ACC112 (cell line): Measurements from ENCODE around the gene WWOX.

ENCODE experiments used
- H2AFZ ChIP-seq: fragments of 200-600 bp; sonication (generic); one replicate; pipeline ENCODE4 v1.6.0; 2017; ENCODE audit warnings: antibody characterized with exemption, low read length; ENCODE audit not compliant: unreplicated experiment
- H3K27ac ChIP-seq: fragments of 200-600 bp; sonication (generic); 2 replicates; pipeline ENCODE4 v1.5.1; 2014; ENCODE audit warnings: low read depth, mild to moderate bottlenecking, antibody characterized with exemption, low read length, moderate library complexity
- H3K27me3 ChIP-seq: fragments of 200-600 bp; sonication (generic); 2 replicates; pipeline ENCODE4 v1.6.1; 2014; ENCODE audit warnings: mild to moderate bottlenecking, antibody characterized with exemption, low read length, moderate library complexity, mixed read lengths; ENCODE audit not compliant: insufficient read depth
- H3K36me3 ChIP-seq: fragments of 200-600 bp; sonication (generic); 2 replicates; pipeline ENCODE4 v1.6.1; 2016; ENCODE audit warnings: mild to moderate bottlenecking, antibody characterized with exemption, low read length, moderate library complexity, mixed read lengths; ENCODE audit not compliant: insufficient read depth
- H3K4me1 ChIP-seq: fragments of 200-600 bp; sonication (generic); one replicate; pipeline ENCODE4 v1.6.1; 2016; ENCODE audit warnings: low read length, mixed read lengths; ENCODE audit not compliant: insufficient read depth, unreplicated experiment, control insufficient read depth
- H3K4me3 ChIP-seq: fragments of 200-600 bp; sonication (generic); 2 replicates; pipeline ENCODE4 v1.5.1; 2014; ENCODE audit warnings: mild to moderate bottlenecking, low read depth, low read length
- H3K79me2 ChIP-seq: fragments of 200-600 bp; sonication (generic); one replicate; pipeline ENCODE4 v1.6.0; 2016; ENCODE audit warnings: low read length; ENCODE audit not compliant: control insufficient read depth, unreplicated experiment, insufficient read depth

WWOX gene

GRCh38 chr16:78126662-78127061 lies 27.2 kb downstream of the WWOX start:
- peak overlapping the region; percentile 60 for H3K4me3 ChIP-seq
- peaks cover 18% of the 10 kb centered on the region for H3K4me1 ChIP-seq
- no peaks in the 10 kb centered on the region for H3K27me3 ChIP-seq
- H2AFZ ChIP-seq: peak overlapping the region; percentile 92
- H3K27ac ChIP-seq: peak overlapping the region; percentile 54
- no peaks in the 10 kb centered on the region for H3K79me2 ChIP-seq
- no peaks in the 10 kb centered on the region for H3K36me3 ChIP-seq

GRCh38 chr16:78127130-78127529 lies 27.7 kb downstream of the WWOX start:
- Histone ChIP-seq H3K27ac (peak overlapping the region; percentile 54), H3K4me3 (peak overlapping the region; percentile 60), H3K79me2 (no peaks in the 10 kb centered on the region), H3K36me3 (no peaks in the 10 kb centered on the region), H3K4me1 (peaks cover 18% of the 10 kb centered on the region), H3K27me3 (no peaks in the 10 kb centered on the region), H2AFZ (peak overlapping the region; percentile 92)

- Histone ChIP-seq H2AFZ (no peak overlapping the region), H3K4me3 (no peak overlapping the region), H3K27ac (no peak overlapping the region), H3K79me2 (no peaks in the 10 kb centered on the region), H3K36me3 (no peaks in the 10 kb centered on the region), H3K27me3 (no peaks in the 10 kb centered on the region), H3K4me1 (peaks cover 18% of the 10 kb centered on the region)
Measured at GRCh38 chr16:78128913-78129312, 29.5 kb downstream of the WWOX start.

- no peaks in the 10 kb centered on the region for H3K36me3 ChIP-seq
- no peaks in the 10 kb centered on the region for H3K27me3 ChIP-seq
- H2AFZ ChIP-seq: no peak overlapping the region
- no peak overlapping the region for H3K27ac ChIP-seq
- H3K79me2 ChIP-seq: no peaks in the 10 kb centered on the region
- no peak overlapping the region for H3K4me3 ChIP-seq
- H3K4me1 ChIP-seq: peaks cover 18% of the 10 kb centered on the region
Measured at GRCh38 chr16:78129349-78129748, 29.9 kb downstream of the WWOX start.

- Histone ChIP-seq H3K79me2 (no peaks in the 10 kb centered on the region), H3K27me3 (no peaks in the 10 kb centered on the region), H3K4me1 (peaks cover 18% of the 10 kb centered on the region), H3K27ac (no peak overlapping the region), H2AFZ (no peak overlapping the region), H3K36me3 (no peaks in the 10 kb centered on the region), H3K4me3 (no peak overlapping the region)
Measured at GRCh38 chr16:78130083-78130608, 30.7 kb downstream of the WWOX start.

- H3K36me3 ChIP-seq: no peaks in the 10 kb centered on the region
- H2AFZ ChIP-seq: no peak overlapping the region
- H3K79me2 ChIP-seq: no peaks in the 10 kb centered on the region
- H3K4me3 ChIP-seq: no peak overlapping the region
- no peak overlapping the region for H3K27ac ChIP-seq
- no peaks in the 10 kb centered on the region for H3K27me3 ChIP-seq
- peaks cover 18% of the 10 kb centered on the region for H3K4me1 ChIP-seq
Measured at GRCh38 chr16:78130950-78131349, 31.5 kb downstream of the WWOX start.

- H3K27me3 ChIP-seq: no peaks in the 10 kb centered on the region
- no peak overlapping the region for H2AFZ ChIP-seq
- H3K36me3 ChIP-seq: no peaks in the 10 kb centered on the region
- H3K4me1 ChIP-seq: no peaks in the 10 kb centered on the region
- H3K79me2 ChIP-seq: no peaks in the 10 kb centered on the region
- no peak overlapping the region for H3K27ac ChIP-seq
- H3K4me3 ChIP-seq: no peak overlapping the region
Measured at GRCh38 chr16:78133919-78134318, 34.5 kb downstream of the WWOX start.

- H3K4me1 ChIP-seq: no peaks in the 10 kb centered on the region
- no peaks in the 10 kb centered on the region for H3K36me3 ChIP-seq
- no peak overlapping the region for H2AFZ ChIP-seq
- no peak overlapping the region for H3K4me3 ChIP-seq
- no peaks in the 10 kb centered on the region for H3K79me2 ChIP-seq
- no peak overlapping the region for H3K27ac ChIP-seq
- H3K27me3 ChIP-seq: no peaks in the 10 kb centered on the region
Measured at GRCh38 chr16:78134944-78135619, 35.6 kb downstream of the WWOX start.

- H3K4me3 ChIP-seq: no peak overlapping the region
- H3K79me2 ChIP-seq: no peaks in the 10 kb centered on the region
- H3K27ac ChIP-seq: no peak overlapping the region
- peaks cover 2% of the 10 kb centered on the region for H3K4me1 ChIP-seq
- no peak overlapping the region for H2AFZ ChIP-seq
- H3K36me3 ChIP-seq: no peaks in the 10 kb centered on the region
- no peaks in the 10 kb centered on the region for H3K27me3 ChIP-seq
Measured at GRCh38 chr16:78137179-78137578, 37.7 kb downstream of the WWOX start.

GRCh38 chr16:78137782-78138616 lies 38.5 kb downstream of the WWOX start:
- no peaks in the 10 kb centered on the region for H3K27me3 ChIP-seq
- H3K4me3 ChIP-seq: no peak overlapping the region
- H2AFZ ChIP-seq: no peak overlapping the region
- H3K36me3 ChIP-seq: no peaks in the 10 kb centered on the region
- H3K79me2 ChIP-seq: no peaks in the 10 kb centered on the region
- peaks cover 10% of the 10 kb centered on the region for H3K4me1 ChIP-seq
- no peak overlapping the region for H3K27ac ChIP-seq
